Loucy (cell line): ENCODE measurements around the gene IDH3G.

Source experiments
- H2AFZ ChIP-seq: fragments of 200-600 bp; sonication (generic); 2 replicates; pipeline ENCODE4 v1.6.0; 2016; ENCODE audit warnings: antibody characterized with exemption, mild to moderate bottlenecking, low read length, moderate library complexity
- H3F3A ChIP-seq: fragments of 200-600 bp; 2 replicates; pipeline ENCODE4 v1.6.0; 2016; ENCODE audit warnings: antibody characterized with exemption, low read depth, mild to moderate bottlenecking
- H3K27me3 ChIP-seq: fragments of 200-600 bp; sonication (generic); 2 replicates; pipeline ENCODE4 v1.6.1; 2014; ENCODE audit warnings: low read length, mild to moderate bottlenecking; ENCODE audit not compliant: insufficient read depth, poor library complexity, severe bottlenecking
- H3K36me3 ChIP-seq: fragments of 200-600 bp; sonication (generic); 2 replicates; pipeline ENCODE4 v1.6.1; 2016; ENCODE audit warnings: low read length; ENCODE audit not compliant: insufficient read depth
- H3K4me1 ChIP-seq: fragments of 200-600 bp; sonication (generic); 2 replicates; pipeline ENCODE4 v1.5.1; 2014; ENCODE audit warnings: low read length, mild to moderate bottlenecking; ENCODE audit not compliant: insufficient read depth, poor library complexity, severe bottlenecking
- H3K4me2 ChIP-seq: fragments of 200-600 bp; sonication (generic); 2 replicates; pipeline ENCODE4 v1.6.0; 2014; ENCODE audit warnings: antibody characterized with exemption, low read length, low read depth, mild to moderate bottlenecking; ENCODE audit not compliant: poor library complexity, severe bottlenecking
- H3K4me3 ChIP-seq: fragments of 200-600 bp; sonication (generic); 2 replicates; pipeline ENCODE4 v1.5.1; 2014; ENCODE audit warnings: low read length, mild to moderate bottlenecking, mixed read lengths; ENCODE audit not compliant: poor library complexity, severe bottlenecking
- H3K79me2 ChIP-seq: fragments of 200-600 bp; sonication (generic); 2 replicates; pipeline ENCODE4 v1.6.1; 2014; ENCODE audit warnings: low read length; ENCODE audit not compliant: insufficient read depth
- H3K9ac ChIP-seq: fragments of 200-600 bp; sonication (generic); 2 replicates; pipeline ENCODE4 v1.6.0; 2014; ENCODE audit warnings: mild to moderate bottlenecking, low read depth, low read length, moderate library complexity; ENCODE audit not compliant: poor library complexity, severe bottlenecking
- H3K9me2 ChIP-seq: fragments of 200-600 bp; sonication (generic); replicated peaks from 2 replicates; pipeline ENCODE4 v1.6.1; 2016; ENCODE audit warnings: low read depth, low read length, mixed read lengths
- H3K9me3 ChIP-seq: fragments of 200-600 bp; sonication (generic); 2 replicates; pipeline ENCODE4 v1.6.1; 2014; ENCODE audit warnings: mild to moderate bottlenecking, antibody characterized with exemption, low read length, low read depth; ENCODE audit not compliant: insufficient read depth
- H4K20me1 ChIP-seq: fragments of 200-600 bp; sonication (generic); 2 replicates; pipeline ENCODE4 v1.6.0; 2014; ENCODE audit warnings: antibody characterized with exemption, low read length, mild to moderate bottlenecking; ENCODE audit not compliant: insufficient read depth, poor library complexity, severe bottlenecking
- EZH2phosphoT487 ChIP-seq: fragments of 200-600 bp; IDR thresholded peaks from 2 replicates; pipeline ENCODE4 v1.6.1; 2018; ENCODE audit warnings: antibody characterized with exemption, mild to moderate bottlenecking, moderate library complexity, borderline replicate concordance
- TF ChIP-seq, protein P1 (sequence below): fragments of 200-600 bp; sonication (generic); conservative IDR thresholded peaks from 2 replicates; pipeline ENCODE4 v1.5.1; 2014; ENCODE audit warnings: mild to moderate bottlenecking, antibody characterized with exemption, low read length

Gene IDH3G

GRCh38 chrX:153771415-153772315, 22.5 kb downstream of the IDH3G start:
- Histone ChIP-seq H3K79me2 (no peaks in the 10 kb centered on the region), H3F3A (no peaks in the 10 kb centered on the region), H3K27me3 (no peaks in the 10 kb centered on the region), H3K9me2 (no peaks in the 10 kb centered on the region), H3K9me3 (no peaks in the 10 kb centered on the region), H3K4me2 (no peak overlapping the region), H3K9ac (no peak overlapping the region), H3K4me3 (no peak overlapping the region), H4K20me1 (no peaks in the 10 kb centered on the region), H3K36me3 (no peaks in the 10 kb centered on the region), H3K4me1 (peaks cover 2% of the 10 kb centered on the region), H2AFZ (no peak overlapping the region)
- no peak for TF ChIP-seq EZH2phosphoT487
- TF ChIP-seq, protein P1, sequence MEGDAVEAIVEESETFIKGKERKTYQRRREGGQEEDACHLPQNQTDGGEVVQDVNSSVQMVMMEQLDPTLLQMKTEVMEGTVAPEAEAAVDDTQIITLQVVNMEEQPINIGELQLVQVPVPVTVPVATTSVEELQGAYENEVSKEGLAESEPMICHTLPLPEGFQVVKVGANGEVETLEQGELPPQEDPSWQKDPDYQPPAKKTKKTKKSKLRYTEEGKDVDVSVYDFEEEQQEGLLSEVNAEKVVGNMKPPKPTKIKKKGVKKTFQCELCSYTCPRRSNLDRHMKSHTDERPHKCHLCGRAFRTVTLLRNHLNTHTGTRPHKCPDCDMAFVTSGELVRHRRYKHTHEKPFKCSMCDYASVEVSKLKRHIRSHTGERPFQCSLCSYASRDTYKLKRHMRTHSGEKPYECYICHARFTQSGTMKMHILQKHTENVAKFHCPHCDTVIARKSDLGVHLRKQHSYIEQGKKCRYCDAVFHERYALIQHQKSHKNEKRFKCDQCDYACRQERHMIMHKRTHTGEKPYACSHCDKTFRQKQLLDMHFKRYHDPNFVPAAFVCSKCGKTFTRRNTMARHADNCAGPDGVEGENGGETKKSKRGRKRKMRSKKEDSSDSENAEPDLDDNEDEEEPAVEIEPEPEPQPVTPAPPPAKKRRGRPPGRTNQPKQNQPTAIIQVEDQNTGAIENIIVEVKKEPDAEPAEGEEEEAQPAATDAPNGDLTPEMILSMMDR = no peak

- Histone ChIP-seq H3K9ac (no peak overlapping the region), H3K4me2 (no peak overlapping the region), H3K27me3 (no peaks in the 10 kb centered on the region), H3K9me2 (no peaks in the 10 kb centered on the region), H3K9me3 (no peaks in the 10 kb centered on the region), H3K4me3 (no peak overlapping the region), H3K4me1 (peaks cover 4% of the 10 kb centered on the region), H3K79me2 (no peaks in the 10 kb centered on the region), H2AFZ (no peak overlapping the region), H4K20me1 (no peaks in the 10 kb centered on the region), H3F3A (no peaks in the 10 kb centered on the region), H3K36me3 (no peaks in the 10 kb centered on the region)
- TF ChIP-seq EZH2phosphoT487 = no peak
- TF ChIP-seq, protein P1 = no peak
These were observed 23.4 kb downstream of the IDH3G start for GRCh38 chrX:153770601-153771414.

- H3K4me1 ChIP-seq = peaks cover 4% of the 10 kb centered on the region
- no peak overlapping the region for H3K4me3 ChIP-seq
- H3K9ac ChIP-seq = no peak overlapping the region
- TF ChIP-seq EZH2phosphoT487 = no peak
- TF ChIP-seq, protein P1 = no peak
- no peaks in the 10 kb centered on the region for H4K20me1 ChIP-seq
- H3K9me2 ChIP-seq = no peaks in the 10 kb centered on the region
- H3K36me3 ChIP-seq = no peaks in the 10 kb centered on the region
- H3K4me2 ChIP-seq = no peak overlapping the region
- no peaks in the 10 kb centered on the region for H3K79me2 ChIP-seq
- H3K9me3 ChIP-seq = no peaks in the 10 kb centered on the region
- H2AFZ ChIP-seq = no peak overlapping the region
- H3F3A ChIP-seq = no peaks in the 10 kb centered on the region
- no peaks in the 10 kb centered on the region for H3K27me3 ChIP-seq
These were observed 24.1 kb downstream of the IDH3G start for GRCh38 chrX:153769865-153770600.
